Vagina (tissue), 2 donors: ENCODE results near the gene LDLRAD3. TPM values are rescaled to one million over a fixed set of nuclear protein-coding genes. Genes with fewer than 3 reads are reported as not detected.

Source experiments
- DNase-seq, 2 donors: peaks; one replicate each; pipeline ENCODE4 v3.0.0-alpha.2; 2017; ENCODE audit errors: extremely low spot score in 2 of 2
- H3K27ac ChIP-seq: fragments of 200-600 bp; sonication (generic); one replicate; pipeline ENCODE4 v1.5.1; 2019
- H3K27me3 ChIP-seq: fragments of 200-600 bp; sonication (generic); one replicate; pipeline ENCODE4 v1.5.1; 2019
- H3K36me3 ChIP-seq, 2 donors: fragments of 200-600 bp; sonication (generic); one replicate each; pipeline ENCODE4 v1.5.1; 2017 to 2019
- H3K4me1 ChIP-seq: fragments of 200-600 bp; sonication (generic); one replicate; pipeline ENCODE4 v1.5.1; 2019
- H3K4me3 ChIP-seq, 2 donors: fragments of 200-600 bp; sonication (generic); 1 replicate in 1 of 2; 2 replicates in 1 of 2; pipeline ENCODE4 v1.5.1; 2016 to 2019
- H3K9me3 ChIP-seq: fragments of 200-600 bp; sonication (generic); one replicate; pipeline ENCODE4 v1.5.1; 2019
- CTCF ChIP-seq, 3 experiments: fragments of 450-650 bp in 2 of 3; fragments of 200-600 bp in 1 of 3; sonication (generic) in 1 of 3; IDR thresholded peaks; one replicate each; pipeline ENCODE4 v1.5.1; 2017 to 2019; ENCODE audit warnings: antibody characterized with exemption in 3 of 3, mild to moderate bottlenecking in 2 of 3, moderate library complexity in 2 of 3
- POLR2A ChIP-seq, 2 donors: fragments of 450-650 bp; IDR thresholded peaks; one replicate each; pipeline ENCODE4 v1.6.1; 2017; ENCODE audit warnings: antibody characterized with exemption in 2 of 2, mild to moderate bottlenecking in 2 of 2, moderate library complexity in 2 of 2
- POLR2AphosphoS5 ChIP-seq, 2 donors: sonication (generic); formaldehyde crosslinking; IDR thresholded peaks; one replicate each; pipeline ENCODE4 v1.9.0; 2017; ENCODE audit warnings: antibody characterized with exemption in 2 of 2, mild to moderate bottlenecking in 2 of 2, low read depth in 1 of 2; ENCODE audit not compliant: insufficient read depth in 1 of 2
- intact Hi-C: fragments of 100-400 bp; cut with DNase I; formaldehyde crosslinking; loops from one replicate; pipeline ENCODE4 v1.15.1; 2023
- total RNA-seq: library from RNA; depleted of rRNA; stranded (reverse); fragments of >200 nt; gene quantifications from one replicate; pipeline ENCODE4 v1.2.3, GENCODE V29; 2016

Gene LDLRAD3
- total RNA-seq, 1 donor from 2014 or later: 34.4 TPM

GRCh38 chr11:36053281-36053680 is 109.4 kb downstream of the LDLRAD3 start:
- TF ChIP-seq POLR2AphosphoS5 (IDR thresholded peaks at IDR 0.05; ENCODE audit: insufficient read depth in 1 of 2, low read depth in 1 of 2) (no peak), POLR2A (IDR thresholded peaks at IDR 0.05) (no peak), CTCF (IDR thresholded peaks at IDR 0.05) (no peak)
- Histone ChIP-seq H3K4me1 (no peaks in the 10 kb centered on the region), H3K9me3 (no peaks in the 10 kb centered on the region), H3K27me3 (no peaks in the 10 kb centered on the region), H3K27ac (no peak overlapping the region), H3K4me3 (no peak overlapping the region), H3K36me3 (no peaks in the 10 kb centered on the region)
- intact Hi-C loops: no loop called here
- DNase-seq: no peak

- no peak overlapping the region for H3K27ac ChIP-seq
- H3K27me3 ChIP-seq: no peaks in the 10 kb centered on the region
- H3K9me3 ChIP-seq: no peaks in the 10 kb centered on the region
- H3K4me1 ChIP-seq: no peaks in the 10 kb centered on the region
- TF ChIP-seq CTCF (IDR thresholded peaks at IDR 0.05) (no peak), POLR2A (IDR thresholded peaks at IDR 0.05) (no peak), POLR2AphosphoS5 (IDR thresholded peaks at IDR 0.05; ENCODE audit: insufficient read depth in 1 of 2, low read depth in 1 of 2) (no peak)
- H3K4me3 ChIP-seq: no peak overlapping the region
- intact Hi-C loops: no loop called here
- no peaks in the 10 kb centered on the region for H3K36me3 ChIP-seq
- no peak for DNase-seq
Measured at GRCh38 chr11:36053862-36054261, 110.0 kb downstream of the LDLRAD3 start.

GRCh38 chr11:36054628-36055027 is 110.8 kb downstream of the LDLRAD3 start:
- Histone ChIP-seq H3K27me3 (no peaks in the 10 kb centered on the region), H3K9me3 (no peaks in the 10 kb centered on the region), H3K4me1 (no peaks in the 10 kb centered on the region), H3K4me3 (no peak overlapping the region), H3K27ac (no peak overlapping the region), H3K36me3 (no peaks in the 10 kb centered on the region)
- no peak for TF ChIP-seq POLR2AphosphoS5 (IDR thresholded peaks at IDR 0.05; ENCODE audit: insufficient read depth in 1 of 2, low read depth in 1 of 2)
- no peak for TF ChIP-seq CTCF (IDR thresholded peaks at IDR 0.05)
- TF ChIP-seq POLR2A (IDR thresholded peaks at IDR 0.05): no peak
- intact Hi-C loops: no loop called here
- no peak for DNase-seq

GRCh38 chr11:36056160-36056751 is 112.4 kb downstream of the LDLRAD3 start:
- H3K36me3 ChIP-seq: no peaks in the 10 kb centered on the region
- H3K9me3 ChIP-seq: no peaks in the 10 kb centered on the region
- DNase-seq: no peak
- intact Hi-C loops: no loop called here
- H3K27me3 ChIP-seq: no peaks in the 10 kb centered on the region
- no peak for TF ChIP-seq CTCF (IDR thresholded peaks at IDR 0.05)
- TF ChIP-seq POLR2AphosphoS5 (IDR thresholded peaks at IDR 0.05; ENCODE audit: insufficient read depth in 1 of 2, low read depth in 1 of 2): no peak
- TF ChIP-seq POLR2A (IDR thresholded peaks at IDR 0.05): no peak
- no peak overlapping the region for H3K27ac ChIP-seq
- H3K4me3 ChIP-seq: no peak overlapping the region
- no peaks in the 10 kb centered on the region for H3K4me1 ChIP-seq

GRCh38 chr11:36057379-36058042 is 113.6 kb downstream of the LDLRAD3 start:
- DNase-seq: no peak
- Histone ChIP-seq H3K36me3 (no peaks in the 10 kb centered on the region), H3K27ac (no peak overlapping the region)

More at GRCh38 chr11:36057379-36058042, 113.6 kb downstream of the LDLRAD3 start:
- TF ChIP-seq CTCF (IDR thresholded peaks at IDR 0.05) (no peak), POLR2AphosphoS5 (IDR thresholded peaks at IDR 0.05; ENCODE audit: insufficient read depth in 1 of 2, low read depth in 1 of 2) (no peak), POLR2A (IDR thresholded peaks at IDR 0.05) (no peak)
- Histone ChIP-seq H3K9me3 (no peaks in the 10 kb centered on the region), H3K4me1 (no peaks in the 10 kb centered on the region), H3K27me3 (no peaks in the 10 kb centered on the region), H3K4me3 (no peak overlapping the region)
- intact Hi-C loops: no loop called here
